Tibial nerve (tissue), 4 donors: ENCODE results near the gene BRSK2.

Source experiments
- CTCF ChIP-seq, 5 experiments: fragments of 200-600 bp in 3 of 5; fragments of 450-650 bp in 2 of 5; sonication (generic) in 3 of 5; IDR thresholded peaks; one replicate each; pipeline ENCODE4 v1.5.1; 2016 to 2019; ENCODE audit warnings: antibody characterized with exemption in 5 of 5, mild to moderate bottlenecking in 3 of 5, moderate library complexity in 2 of 5
- EP300 ChIP-seq, 2 donors: sonication (generic); formaldehyde crosslinking; IDR thresholded peaks; one replicate each; pipeline ENCODE4 v1.6.1; 2017; ENCODE audit warnings: antibody characterized with exemption in 2 of 2, mild to moderate bottlenecking in 1 of 2
- POLR2A ChIP-seq, 2 donors: fragments of 450-650 bp; IDR thresholded peaks; one replicate each; pipeline ENCODE4 v1.6.1; 2017; ENCODE audit warnings: antibody characterized with exemption in 2 of 2, mild to moderate bottlenecking in 2 of 2, moderate library complexity in 2 of 2

- TF ChIP-seq EP300 (IDR thresholded peaks at IDR 0.05) (no peak), POLR2A (IDR thresholded peaks at IDR 0.05) (no peak), CTCF (IDR thresholded peaks at IDR 0.05) (no peak)
These were observed 61.4 kb downstream of the BRSK2 start for GRCh38 chr11:1450949-1451710.
